B cell (primary cell): ENCODE data around the gene LEMD1. TPM values are rescaled to one million over a fixed set of nuclear protein-coding genes. Genes with fewer than 3 reads are reported as not detected.

Experiments used
- ATAC-seq: fragments of 200-7000 bp; cut with Tn5 transposase; one replicate; pipeline ENCODE4 v1.10.0; 2021; ENCODE audit warnings: low read depth, mild to moderate bottlenecking, moderate number of reproducible peaks, moderate library complexity
- CTCF ChIA-PET: fragments of 350-600 bp; sonication (Branson Sonifier 250); formaldehyde crosslinking; loops from one replicate; lab custom pipeline; 2021; ENCODE audit warnings: antibody characterized with exemption, inconsistent platforms; lab: Charles Lee
- POLR2A ChIA-PET: fragments of 350-600 bp; sonication (Branson Sonifier 250); formaldehyde crosslinking; loops from one replicate; lab custom pipeline; 2021; ENCODE audit warnings: antibody characterized with exemption; lab: Charles Lee
- DNase-seq: peaks from one replicate; pipeline ENCODE4 v3.0.0; 2013
- H2AFZ ChIP-seq: 2 replicates; pipeline ENCODE4 v1.6.1; 2012; ENCODE audit warnings: mild to moderate bottlenecking, low read depth, low read length; ENCODE audit not compliant: insufficient read depth, poor library complexity, severe bottlenecking
- H3K27ac ChIP-seq, 2 donors: 1 replicate in 1 of 2; 2 replicates in 1 of 2; pipeline ENCODE4 v1.5.1; 2012 to 2013; ENCODE audit warnings: low read length in 2 of 2, mild to moderate bottlenecking in 2 of 2, moderate library complexity in 1 of 2
- H3K27me3 ChIP-seq, 4 experiments: fragments of 200-600 bp in 1 of 4; sonication (generic) in 1 of 4; replicated peaks in 1 of 4; 1 replicate in 2 of 4; 2 replicates in 2 of 4; pipeline versions ENCODE4 v1.6.1 to v1.7.0; 2013 to 2016; ENCODE audit warnings: low read length in 3 of 4, mild to moderate bottlenecking in 2 of 4, mixed read lengths in 1 of 4, moderate library complexity in 1 of 4; ENCODE audit not compliant: insufficient read depth in 4 of 4, control insufficient read depth in 3 of 4; ENCODE audit errors: control extremely low read depth in 1 of 4
- H3K36me3 ChIP-seq, 2 experiments: replicated peaks in 1 of 2; 1 replicate in 1 of 2; 2 replicates in 1 of 2; pipeline versions ENCODE4 v1.6.1 to v1.7.1; 2013; ENCODE audit warnings: low read length in 1 of 2; ENCODE audit not compliant: insufficient read depth in 2 of 2, control insufficient read depth in 1 of 2; ENCODE audit errors: control extremely low read depth in 1 of 2, extremely low read depth in 1 of 2
- H3K4me1 ChIP-seq, 2 donors: fragments of 200-600 bp in 1 of 2; sonication (generic) in 1 of 2; 1 replicate in 1 of 2; 2 replicates in 1 of 2; pipeline versions ENCODE4 v1.5.1 to v1.6.1; 2013 to 2017; ENCODE audit warnings: low read length in 2 of 2; ENCODE audit not compliant: control insufficient read depth in 2 of 2, insufficient read depth in 2 of 2
- H3K4me2 ChIP-seq: replicated peaks from 2 replicates; pipeline ENCODE3; 2012; ENCODE audit warnings: mild to moderate bottlenecking, low read depth, low read length; ENCODE audit not compliant: poor library complexity, severe bottlenecking
- H3K4me3 ChIP-seq, 5 experiments: fragments of 200-600 bp in 1 of 5; sonication (generic) in 1 of 5; 1 replicate in 3 of 5; 2 replicates in 2 of 5; pipeline versions ENCODE4 v1.5.1 to v1.7.0; 2011 to 2016; ENCODE audit warnings: low read length in 4 of 5, mild to moderate bottlenecking in 4 of 5, low read depth in 2 of 5, control low read depth in 1 of 5, moderate library complexity in 1 of 5; ENCODE audit not compliant: insufficient read depth in 1 of 5; ENCODE audit errors: control extremely low read depth in 1 of 5, extremely low read depth in 1 of 5
- H3K79me2 ChIP-seq: fragments of 200-600 bp; sonication (generic); one replicate; pipeline ENCODE4 v1.6.0; 2016; ENCODE audit warnings: low read length; ENCODE audit not compliant: control insufficient read depth, insufficient read depth
- H3K9ac ChIP-seq: fragments of 200-600 bp; sonication (generic); 2 replicates; pipeline ENCODE4 v1.6.1; 2017; ENCODE audit warnings: mild to moderate bottlenecking, low read length, moderate library complexity
- H3K9me3 ChIP-seq, 3 donors: one replicate each; pipeline versions ENCODE4 v1.6.1 to v1.7.1; 2013; ENCODE audit warnings: low read length in 2 of 3; ENCODE audit not compliant: control insufficient read depth in 2 of 3, insufficient read depth in 1 of 3; ENCODE audit errors: control extremely low read depth in 1 of 3
- H4K20me1 ChIP-seq: 2 replicates; pipeline ENCODE4 v1.6.0; 2012; ENCODE audit warnings: mild to moderate bottlenecking, low read length; ENCODE audit not compliant: insufficient read depth, control insufficient read depth, poor library complexity, severe bottlenecking
- H3K27ac Mint-ChIP-seq: one replicate; pipeline ENCODE4 v1.8.0; 2021; ENCODE audit warnings: mixed read lengths
- H3K27me3 Mint-ChIP-seq: one replicate; pipeline ENCODE4 v1.8.0; 2021; ENCODE audit warnings: mixed read lengths
- H3K4me1 Mint-ChIP-seq: one replicate; pipeline ENCODE4 v1.8.0; 2021; ENCODE audit warnings: mixed read lengths
- H3K4me3 Mint-ChIP-seq: one replicate; pipeline ENCODE4 v1.8.0; 2021; ENCODE audit warnings: mixed read lengths
- H3K9me3 Mint-ChIP-seq: one replicate; pipeline ENCODE4 v1.8.0; 2022; ENCODE audit warnings: mixed read lengths; ENCODE audit not compliant: insufficient read depth
- CTCF ChIP-seq: fragments of 200-600 bp; IDR thresholded peaks from one replicate; pipeline ENCODE4 v1.8.0; 2022; ENCODE audit warnings: antibody characterized with exemption, mild to moderate bottlenecking
- EZH2 ChIP-seq: IDR thresholded peaks from 2 replicates; pipeline ENCODE4 v1.6.1; 2012; ENCODE audit warnings: borderline replicate concordance, low read depth, mild to moderate bottlenecking, moderate library complexity, low read length; ENCODE audit not compliant: insufficient read depth, poor library complexity, severe bottlenecking
- WGBS: methylation state at CpG from one replicate; pipeline ENCODE4 v1.1.5; 2013; ENCODE audit warnings: missing lambda C conversion rate; ENCODE audit not compliant: insufficient coverage; 5-methylcytosine and 5-hydroxymethylcytosine counted together
- intact Hi-C: fragments of 100-400 bp; cut with micrococcal nuclease; formaldehyde crosslinking; loops from one replicate; pipeline ENCODE4 v1.10.0; 2022
- polyA plus RNA-seq: library from polyadenylated mRNA; depleted of rRNA; stranded (reverse); fragments of >200 nt; gene quantifications from 2 replicates; pipeline ENCODE4 v1.2.3, GENCODE V29; 2012
- total RNA-seq, 2 donors: library from RNA; stranded (reverse); fragments of 120-200 nt in 1 of 2; gene quantifications; 1 replicate in 1 of 2; 2 replicates in 1 of 2; pipeline versions ENCODE4 v1.2.3 to v1.2.4, GENCODE V29; 2013 to 2022

LEMD1 gene
- total and polyA plus RNA-seq, 2 donors (not counting 1 experiment from before 2014, with no cell fraction given) = 0.57 TPM; not detected in 1

GRCh38 chr1:205437570-205437969, 15.7 kb upstream of the LEMD1 start:
- Histone ChIP-seq H3K4me3 (no peak overlapping the region), H3K9ac (no peak overlapping the region), H4K20me1 (no peaks in the 10 kb centered on the region), H3K36me3 (no peaks in the 10 kb centered on the region), H3K4me2 (no peak overlapping the region), H3K27ac (no peak overlapping the region), H3K27me3 (no peaks in the 10 kb centered on the region), H3K4me1 (peaks cover 46 to 54% of the 10 kb centered on the region in 2 donors), H3K9me3 (peaks cover 0 to 9% (median 0%) of the 10 kb centered on the region in 3 donors), H2AFZ (no peak overlapping the region), H3K79me2 (no peaks in the 10 kb centered on the region)
- H3K27ac Mint-ChIP-seq = no peak overlapping the region
- H3K4me1 Mint-ChIP-seq = peaks cover 65% of the 10 kb centered on the region
- no peak for ATAC-seq
- no peaks in the 10 kb centered on the region for H3K27me3 Mint-ChIP-seq
- POLR2A ChIA-PET = no interaction called here
- WGBS = 100% methylated on average over 1 of the region's 2 CpGs
- H3K4me3 Mint-ChIP-seq = no peak overlapping the region
- DNase-seq = no peak
- CTCF ChIA-PET = interaction anchor here (17.1 kb wide), 1 partner anchor 49 kb away, joined by 134 read pairs; no protein-coding TSS in a partner anchor
- no peaks in the 10 kb centered on the region for H3K9me3 Mint-ChIP-seq
- intact Hi-C loops = no loop called here
- TF ChIP-seq CTCF = no peak
- no peak for TF ChIP-seq EZH2

- no peaks in the 10 kb centered on the region for H3K27me3 ChIP-seq
- DNase-seq = no peak
- POLR2A ChIA-PET = no interaction called here
- H3K9me3 Mint-ChIP-seq = no peaks in the 10 kb centered on the region
- H3K36me3 ChIP-seq = no peaks in the 10 kb centered on the region
- no peak overlapping the region for H3K4me3 Mint-ChIP-seq
- 80% methylated on average over 3 of the region's 5 CpGs for WGBS
- CTCF ChIA-PET = interaction anchor here (17.1 kb wide), 1 partner anchor 50 kb away, joined by 134 read pairs; no protein-coding TSS in a partner anchor
- H3K4me1 ChIP-seq = peaks cover 39 to 50% of the 10 kb centered on the region in 2 donors
- no peaks in the 10 kb centered on the region for H3K79me2 ChIP-seq
- H3K27ac ChIP-seq = no peak overlapping the region
- intact Hi-C loops = no loop called here
- no peak for ATAC-seq
- peaks cover 63% of the 10 kb centered on the region for H3K4me1 Mint-ChIP-seq
- H3K9me3 ChIP-seq = peaks cover 0 to 9% (median 0%) of the 10 kb centered on the region in 3 donors
- no peak overlapping the region for H3K4me3 ChIP-seq
- no peaks in the 10 kb centered on the region for H3K27me3 Mint-ChIP-seq
- H2AFZ ChIP-seq = no peak overlapping the region
- no peak overlapping the region for H3K4me2 ChIP-seq
- no peak overlapping the region for H3K27ac Mint-ChIP-seq
- TF ChIP-seq CTCF (no peak), EZH2 (no peak)
- H3K9ac ChIP-seq = no peak overlapping the region
- H4K20me1 ChIP-seq = no peaks in the 10 kb centered on the region
Measured at GRCh38 chr1:205436776-205437410, 15.0 kb upstream of the LEMD1 start.
